Parathyroid adenoma (tissue), 2 donors: Measurements from ENCODE around the gene TRAM2.

Experiments
- H2AFZ ChIP-seq: fragments of 300-600 bp; sonication (generic); one replicate; pipeline ENCODE4 v1.7.0; 2017; ENCODE audit warnings: antibody characterized with exemption, mild to moderate bottlenecking
- H3K27ac ChIP-seq: fragments of 300-600 bp; sonication (generic); one replicate; pipeline ENCODE4 v1.7.0; 2017
- H3K27me3 ChIP-seq: fragments of 300-600 bp; sonication (generic); one replicate; pipeline ENCODE4 v1.7.0; 2017; ENCODE audit warnings: low read length; ENCODE audit not compliant: control insufficient read depth, insufficient read depth
- H3K36me3 ChIP-seq: fragments of 300-600 bp; sonication (generic); one replicate; pipeline ENCODE4 v1.7.0; 2017; ENCODE audit warnings: low read length; ENCODE audit not compliant: control insufficient read depth, insufficient read depth
- H3K4me1 ChIP-seq: fragments of 300-600 bp; sonication (generic); one replicate; pipeline ENCODE4 v1.7.0; 2017; ENCODE audit warnings: control low read depth
- H3K4me2 ChIP-seq: fragments of 300-600 bp; sonication (generic); one replicate; pipeline ENCODE4 v1.7.0; 2017; ENCODE audit warnings: low read length
- H3K4me3 ChIP-seq: fragments of 300-600 bp; sonication (generic); one replicate; pipeline ENCODE4 v1.7.0; 2017; ENCODE audit warnings: low read depth, low read length
- H3K79me2 ChIP-seq: fragments of 300-600 bp; sonication (generic); one replicate; pipeline ENCODE4 v1.7.0; 2017; ENCODE audit warnings: control low read depth
- H3K9ac ChIP-seq: fragments of 300-600 bp; sonication (generic); one replicate; pipeline ENCODE4 v1.7.0; 2017; ENCODE audit warnings: mild to moderate bottlenecking
- H3K9me3 ChIP-seq: fragments of 300-600 bp; sonication (generic); one replicate; pipeline ENCODE4 v1.7.0; 2017; ENCODE audit warnings: low read length; ENCODE audit not compliant: control insufficient read depth
- CTCF ChIP-seq: fragments of 300-600 bp; sonication (generic); IDR thresholded peaks from one replicate; pipeline ENCODE4 v1.7.0; 2017; ENCODE audit warnings: antibody characterized with exemption, mild to moderate bottlenecking
- donor health status: primary hyperparathyroidism.

Gene TRAM2

GRCh38 chr6:52543262-52543661 lies 33.6 kb downstream of the TRAM2 start:
- Histone ChIP-seq H3K27ac (no peak overlapping the region), H3K4me2 (no peak overlapping the region), H2AFZ (no peak overlapping the region), H3K4me3 (no peak overlapping the region), H3K36me3 (no peaks in the 10 kb centered on the region), H3K4me1 (no peaks in the 10 kb centered on the region), H3K79me2 (peaks cover 22% of the 10 kb centered on the region), H3K9ac (no peak overlapping the region), H3K27me3 (no peaks in the 10 kb centered on the region), H3K9me3 (no peaks in the 10 kb centered on the region)
- no peak for TF ChIP-seq CTCF

- Histone ChIP-seq H3K79me2 (peaks cover 16% of the 10 kb centered on the region), H2AFZ (no peak overlapping the region), H3K9ac (no peak overlapping the region), H3K27ac (no peak overlapping the region), H3K36me3 (no peaks in the 10 kb centered on the region), H3K4me3 (no peak overlapping the region), H3K27me3 (no peaks in the 10 kb centered on the region), H3K4me2 (no peak overlapping the region), H3K4me1 (no peaks in the 10 kb centered on the region), H3K9me3 (no peaks in the 10 kb centered on the region)
- TF ChIP-seq CTCF = no peak
These were observed 35.7 kb downstream of the TRAM2 start for GRCh38 chr6:52541135-52541534.

- Histone ChIP-seq H3K9me3 (no peaks in the 10 kb centered on the region), H3K4me3 (no peak overlapping the region), H3K9ac (no peak overlapping the region), H3K79me2 (peaks cover 10% of the 10 kb centered on the region), H3K27ac (no peak overlapping the region), H3K36me3 (no peaks in the 10 kb centered on the region), H2AFZ (no peak overlapping the region), H3K4me2 (no peak overlapping the region), H3K4me1 (no peaks in the 10 kb centered on the region), H3K27me3 (no peaks in the 10 kb centered on the region)
- TF ChIP-seq CTCF = no peak
These were observed 36.5 kb downstream of the TRAM2 start for GRCh38 chr6:52540286-52540902.

GRCh38 chr6:52539607-52540006 lies 37.3 kb downstream of the TRAM2 start:
- no peak overlapping the region for H3K4me3 ChIP-seq
- no peak overlapping the region for H3K4me2 ChIP-seq
- no peaks in the 10 kb centered on the region for H3K27me3 ChIP-seq
- no peak overlapping the region for H3K9ac ChIP-seq
- no peaks in the 10 kb centered on the region for H3K9me3 ChIP-seq
- H2AFZ ChIP-seq = no peak overlapping the region
- H3K79me2 ChIP-seq = peaks cover 3% of the 10 kb centered on the region
- TF ChIP-seq CTCF = no peak
- no peak overlapping the region for H3K27ac ChIP-seq
- no peaks in the 10 kb centered on the region for H3K4me1 ChIP-seq
- H3K36me3 ChIP-seq = no peaks in the 10 kb centered on the region

- Histone ChIP-seq H3K4me1 (no peaks in the 10 kb centered on the region), H3K27ac (no peak overlapping the region), H3K4me3 (no peak overlapping the region), H3K36me3 (no peaks in the 10 kb centered on the region), H3K9ac (no peak overlapping the region), H3K4me2 (no peak overlapping the region), H3K27me3 (no peaks in the 10 kb centered on the region), H2AFZ (no peak overlapping the region), H3K9me3 (no peaks in the 10 kb centered on the region), H3K79me2 (peaks cover 2% of the 10 kb centered on the region)
- TF ChIP-seq CTCF = no peak
These were observed 37.9 kb downstream of the TRAM2 start for GRCh38 chr6:52538901-52539354.
